Ishikawa (cell line): ENCODE results near the gene SDR9C7.

Experiments used
- CEBPB ChIP-seq: IDR thresholded peaks from 2 replicates; pipeline ENCODE4 v1.6.1; 2012
- CREB1 ChIP-seq: IDR thresholded peaks from 2 replicates; pipeline ENCODE4 v1.6.1; 2012; ENCODE audit warnings: low read depth
- EGR1 ChIP-seq: IDR thresholded peaks from 2 replicates; pipeline ENCODE4 v1.6.1; 2012
- EP300 ChIP-seq: IDR thresholded peaks from 2 replicates; pipeline ENCODE4 v1.6.1; 2012; ENCODE audit warnings: borderline replicate concordance
- FOXM1 ChIP-seq: IDR thresholded peaks from 2 replicates; pipeline ENCODE4 v1.6.1; 2012; ENCODE audit warnings: low read depth, borderline replicate concordance
- MAX ChIP-seq: IDR thresholded peaks from 2 replicates; pipeline ENCODE4 v1.6.1; 2012
- NFIC ChIP-seq: IDR thresholded peaks from 2 replicates; pipeline ENCODE4 v1.6.1; 2012
- RAD21 ChIP-seq: IDR thresholded peaks from 2 replicates; pipeline ENCODE4 v1.6.1; 2012; ENCODE audit warnings: low read depth
- TAF1 ChIP-seq: IDR thresholded peaks from 2 replicates; pipeline ENCODE4 v1.6.1; 2012; ENCODE audit warnings: low read depth, mild to moderate bottlenecking
- TCF12 ChIP-seq: IDR thresholded peaks from 2 replicates; pipeline ENCODE4 v1.6.1; 2012; ENCODE audit warnings: low read depth
- TEAD4 ChIP-seq: IDR thresholded peaks from 2 replicates; pipeline ENCODE4 v1.6.1; 2012
- YY1 ChIP-seq: IDR thresholded peaks from 2 replicates; pipeline ENCODE4 v1.6.1; 2012; ENCODE audit warnings: low read depth
- ZBTB7A ChIP-seq: IDR thresholded peaks from 2 replicates; pipeline ENCODE4 v1.6.1; 2012; ENCODE audit warnings: low read depth
- TF ChIP-seq, protein P1 (sequence below): IDR thresholded peaks from 2 replicates; pipeline ENCODE4 v1.6.1; 2012
- TF ChIP-seq, protein P2 (sequence below): IDR thresholded peaks from 2 replicates; pipeline ENCODE4 v1.6.1; 2012; ENCODE audit warnings: low read depth, mild to moderate bottlenecking

The SDR9C7 gene

GRCh38 chr12:56898938-56899337, 35.3 kb downstream of the SDR9C7 start:
- no peak for TF ChIP-seq YY1
- no peak for TF ChIP-seq ZBTB7A
- no peak for TF ChIP-seq NFIC
- no peak for TF ChIP-seq EP300

DNA sequence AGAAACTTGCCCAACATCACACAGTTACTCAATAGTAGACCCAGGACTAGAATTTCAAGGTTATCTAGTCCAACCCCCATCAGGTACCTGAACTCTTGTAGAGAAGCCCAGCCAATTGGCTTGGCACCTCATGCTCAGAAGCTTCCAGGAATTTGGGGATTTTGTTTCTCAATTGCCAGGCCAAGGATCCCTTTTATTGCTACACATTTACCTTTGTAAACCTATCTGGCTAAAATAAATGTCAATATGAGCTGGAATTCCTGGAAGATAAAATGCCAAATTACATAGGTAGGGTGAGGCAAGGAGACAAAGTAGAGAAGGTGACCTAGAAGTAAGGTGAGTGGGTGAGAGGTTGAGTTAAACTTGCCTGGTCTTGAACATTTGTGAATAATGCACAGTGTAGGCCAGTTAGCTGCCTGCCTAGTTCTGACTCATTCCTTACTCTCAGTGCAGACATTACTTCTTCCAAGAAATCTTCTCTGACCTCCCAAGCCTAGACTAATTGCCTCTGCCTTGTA, 36.3 kb downstream of the SDR9C7 start:
- TF ChIP-seq NFIC (no peak), EGR1 (no peak), TCF12 (no peak), FOXM1 (no peak), EP300 (no peak), TEAD4 (no peak), CREB1 (no peak), MAX (no peak), YY1 (no peak), RAD21 (no peak)

DNA sequence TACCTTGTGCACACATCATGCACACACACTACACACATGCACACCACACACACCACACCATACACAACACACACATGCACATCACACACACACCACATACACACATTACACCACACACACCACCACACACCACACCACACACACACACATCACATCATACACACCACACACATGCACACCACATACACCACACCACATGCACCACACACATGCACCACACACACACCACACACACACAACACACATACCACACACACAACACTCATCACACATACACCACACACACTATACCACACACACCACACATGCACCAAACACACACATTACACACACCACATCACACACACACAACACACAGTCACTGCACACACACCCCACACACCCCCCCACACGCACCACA, 38.1 kb downstream of the SDR9C7 start:
- no peak for TF ChIP-seq NFIC
- TF ChIP-seq RAD21: no peak
- no peak for TF ChIP-seq FOXM1
- TF ChIP-seq ZBTB7A: no peak
- TF ChIP-seq EGR1: no peak
- TF ChIP-seq TCF12: no peak
- TF ChIP-seq EP300: no peak
- no peak for TF ChIP-seq YY1
- no peak for TF ChIP-seq CEBPB
- no peak for TF ChIP-seq TEAD4
- TF ChIP-seq, protein P1, sequence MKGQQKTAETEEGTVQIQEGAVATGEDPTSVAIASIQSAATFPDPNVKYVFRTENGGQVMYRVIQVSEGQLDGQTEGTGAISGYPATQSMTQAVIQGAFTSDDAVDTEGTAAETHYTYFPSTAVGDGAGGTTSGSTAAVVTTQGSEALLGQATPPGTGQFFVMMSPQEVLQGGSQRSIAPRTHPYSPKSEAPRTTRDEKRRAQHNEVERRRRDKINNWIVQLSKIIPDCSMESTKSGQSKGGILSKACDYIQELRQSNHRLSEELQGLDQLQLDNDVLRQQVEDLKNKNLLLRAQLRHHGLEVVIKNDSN: no peak
- no peak for TF ChIP-seq MAX
- no peak for TF ChIP-seq CREB1

DNA sequence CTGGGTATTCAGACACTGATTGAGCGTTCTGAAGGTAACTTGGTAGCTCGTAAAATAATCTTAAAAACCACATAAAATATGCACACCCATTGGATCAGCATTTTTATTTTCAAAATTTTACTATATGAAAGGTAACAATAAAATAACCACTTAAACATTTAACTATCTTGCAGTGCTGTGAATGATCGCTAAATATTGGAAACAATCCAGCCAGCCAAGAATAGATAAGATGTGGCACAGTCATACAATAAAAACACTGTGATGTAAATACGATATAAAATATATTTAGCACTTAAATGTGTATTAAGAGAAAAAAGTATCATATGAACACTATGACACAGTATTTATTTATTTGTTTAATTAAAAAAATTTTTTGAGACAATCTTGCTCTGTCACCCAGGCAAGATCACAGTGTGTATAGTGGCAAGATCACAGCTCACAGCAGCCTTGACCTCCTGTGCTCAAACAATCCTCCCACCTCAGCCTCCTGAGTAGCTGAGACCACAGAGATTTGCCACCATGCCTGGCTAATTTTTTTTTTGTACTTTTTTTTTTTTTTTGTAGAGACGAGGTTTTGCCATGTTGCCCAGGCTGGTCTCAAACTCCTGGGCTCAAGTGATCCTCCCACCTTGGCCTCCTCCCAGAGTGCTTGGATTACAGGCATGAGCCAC, 39.4 kb downstream of the SDR9C7 start:
- TF ChIP-seq, protein P1: no peak
- TF ChIP-seq FOXM1 (no peak), TCF12 (no peak), EP300 (no peak), CREB1 (no peak), RAD21 (no peak), NFIC (no peak), CEBPB (no peak), TAF1 (no peak), TEAD4 (no peak)

DNA sequence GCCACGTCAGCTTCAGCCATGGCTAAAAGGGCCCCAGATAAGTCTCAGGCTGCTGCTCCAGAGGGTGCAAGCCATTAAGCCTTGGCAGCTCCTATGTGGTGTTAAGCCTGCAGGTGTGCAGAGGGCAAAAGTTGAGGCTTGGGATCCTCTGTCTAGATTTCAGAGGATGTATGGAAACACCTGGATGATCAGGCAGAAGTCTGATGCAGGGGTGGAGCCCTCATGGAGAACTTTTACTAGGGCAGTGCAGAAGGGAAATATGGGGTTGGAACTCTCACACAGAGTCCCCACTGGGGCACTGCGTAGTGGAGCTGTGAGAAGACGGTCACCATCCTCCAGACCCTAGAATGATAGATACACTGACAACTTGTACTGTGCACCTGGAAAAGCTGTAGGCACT, 47.9 kb downstream of the SDR9C7 start:
- TF ChIP-seq CREB1: no peak
- TF ChIP-seq CEBPB: no peak
- TF ChIP-seq YY1: no peak
- no peak for TF ChIP-seq TCF12
- no peak for TF ChIP-seq TEAD4
- no peak for TF ChIP-seq ZBTB7A
- TF ChIP-seq TAF1: no peak
- no peak for TF ChIP-seq EP300
- no peak for TF ChIP-seq MAX
- TF ChIP-seq, protein P2, sequence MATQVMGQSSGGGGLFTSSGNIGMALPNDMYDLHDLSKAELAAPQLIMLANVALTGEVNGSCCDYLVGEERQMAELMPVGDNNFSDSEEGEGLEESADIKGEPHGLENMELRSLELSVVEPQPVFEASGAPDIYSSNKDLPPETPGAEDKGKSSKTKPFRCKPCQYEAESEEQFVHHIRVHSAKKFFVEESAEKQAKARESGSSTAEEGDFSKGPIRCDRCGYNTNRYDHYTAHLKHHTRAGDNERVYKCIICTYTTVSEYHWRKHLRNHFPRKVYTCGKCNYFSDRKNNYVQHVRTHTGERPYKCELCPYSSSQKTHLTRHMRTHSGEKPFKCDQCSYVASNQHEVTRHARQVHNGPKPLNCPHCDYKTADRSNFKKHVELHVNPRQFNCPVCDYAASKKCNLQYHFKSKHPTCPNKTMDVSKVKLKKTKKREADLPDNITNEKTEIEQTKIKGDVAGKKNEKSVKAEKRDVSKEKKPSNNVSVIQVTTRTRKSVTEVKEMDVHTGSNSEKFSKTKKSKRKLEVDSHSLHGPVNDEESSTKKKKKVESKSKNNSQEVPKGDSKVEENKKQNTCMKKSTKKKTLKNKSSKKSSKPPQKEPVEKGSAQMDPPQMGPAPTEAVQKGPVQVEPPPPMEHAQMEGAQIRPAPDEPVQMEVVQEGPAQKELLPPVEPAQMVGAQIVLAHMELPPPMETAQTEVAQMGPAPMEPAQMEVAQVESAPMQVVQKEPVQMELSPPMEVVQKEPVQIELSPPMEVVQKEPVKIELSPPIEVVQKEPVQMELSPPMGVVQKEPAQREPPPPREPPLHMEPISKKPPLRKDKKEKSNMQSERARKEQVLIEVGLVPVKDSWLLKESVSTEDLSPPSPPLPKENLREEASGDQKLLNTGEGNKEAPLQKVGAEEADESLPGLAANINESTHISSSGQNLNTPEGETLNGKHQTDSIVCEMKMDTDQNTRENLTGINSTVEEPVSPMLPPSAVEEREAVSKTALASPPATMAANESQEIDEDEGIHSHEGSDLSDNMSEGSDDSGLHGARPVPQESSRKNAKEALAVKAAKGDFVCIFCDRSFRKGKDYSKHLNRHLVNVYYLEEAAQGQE: no peak
- no peak for TF ChIP-seq NFIC
- TF ChIP-seq, protein P1: no peak

- TF ChIP-seq RAD21: no peak
- TF ChIP-seq, protein P2: no peak
- TF ChIP-seq ZBTB7A: no peak
- TF ChIP-seq NFIC: no peak
- no peak for TF ChIP-seq YY1
- TF ChIP-seq, protein P1: no peak
- TF ChIP-seq EP300: no peak
- no peak for TF ChIP-seq TCF12
Measured at GRCh38 chr12:56885316-56885715, 48.9 kb downstream of the SDR9C7 start.
